GM19099 (cell line): Measurements from ENCODE around the gene ZNF716.

Experiments
- POLR2A ChIP-seq: IDR thresholded peaks from 3 replicates; pipeline ENCODE4 v1.6.1; 2011; ENCODE audit warnings: low read depth; ENCODE audit not compliant: insufficient read length; ENCODE audit errors: extremely low read depth

Gene ZNF716

GRCh38 chr7:57449904-57450303 is at the start of gene ZNF716:
TSS of gene ZNF716 (plus strand) at chr7:57450177. CDS start at chr7:57450289, 112 bp downstream.
- no peak for TF ChIP-seq POLR2A

DNA sequence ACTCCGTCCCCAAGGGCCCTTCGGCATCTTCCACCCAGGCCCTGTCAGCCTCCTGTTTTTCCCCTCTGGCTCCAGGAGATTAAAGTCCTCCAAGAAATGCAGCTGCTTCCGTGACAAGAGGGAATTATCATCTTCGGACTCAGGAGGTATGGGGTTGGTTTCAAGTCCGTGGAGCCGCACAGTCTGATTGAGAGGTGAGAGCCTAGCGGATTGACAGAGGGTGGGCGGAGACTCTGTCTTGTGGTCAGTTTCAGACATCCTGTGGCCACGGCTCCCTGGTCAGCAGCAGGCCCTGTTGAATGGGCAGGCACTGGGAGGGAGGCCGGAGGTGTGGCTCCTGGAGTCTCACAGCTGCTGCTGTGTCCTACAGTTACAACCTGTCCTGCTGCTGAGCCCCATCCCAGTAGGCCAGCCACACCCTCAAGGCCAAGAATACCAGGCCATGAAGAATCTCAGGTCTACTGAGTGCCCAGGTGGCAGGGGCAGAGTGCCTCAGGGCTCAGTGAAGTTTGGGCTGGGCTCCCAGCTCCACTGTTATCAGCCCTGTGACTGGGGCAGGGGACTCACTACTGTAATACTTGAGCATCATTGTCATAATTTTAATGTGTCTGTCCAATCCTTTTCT is 49.3 kb upstream of the ZNF716 start:
- no peak for TF ChIP-seq POLR2A

- no peak for TF ChIP-seq POLR2A
Observed at GRCh38 chr7:57403601-57404342, 46.2 kb upstream of the ZNF716 start.

GRCh38 chr7:57404343-57404966 is 45.5 kb upstream of the ZNF716 start:
- TF ChIP-seq POLR2A: no peak

DNA sequence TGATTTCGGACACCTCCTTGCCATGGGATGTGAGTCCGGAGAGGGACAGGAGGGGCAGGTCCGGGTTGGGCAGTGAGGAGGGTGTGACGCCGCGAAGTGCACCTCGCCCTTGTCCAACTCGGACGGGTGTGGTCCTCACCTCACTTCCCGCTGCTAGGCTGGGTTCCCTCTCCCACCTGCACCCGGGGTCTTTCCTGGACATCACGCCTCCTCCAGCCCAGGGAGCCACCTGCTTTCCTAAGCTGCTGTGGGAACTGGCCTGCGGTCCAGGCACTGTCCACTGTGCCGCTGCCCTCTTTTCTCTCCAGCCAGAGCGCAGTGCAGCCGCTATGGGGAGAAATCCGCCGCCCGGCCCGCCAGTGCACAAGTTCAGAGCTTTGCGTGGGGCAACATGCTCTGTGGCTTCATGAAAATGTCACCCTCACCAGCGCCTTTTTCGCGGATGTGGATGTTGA is 45.0 kb upstream of the ZNF716 start:
- TF ChIP-seq POLR2A: no peak

DNA sequence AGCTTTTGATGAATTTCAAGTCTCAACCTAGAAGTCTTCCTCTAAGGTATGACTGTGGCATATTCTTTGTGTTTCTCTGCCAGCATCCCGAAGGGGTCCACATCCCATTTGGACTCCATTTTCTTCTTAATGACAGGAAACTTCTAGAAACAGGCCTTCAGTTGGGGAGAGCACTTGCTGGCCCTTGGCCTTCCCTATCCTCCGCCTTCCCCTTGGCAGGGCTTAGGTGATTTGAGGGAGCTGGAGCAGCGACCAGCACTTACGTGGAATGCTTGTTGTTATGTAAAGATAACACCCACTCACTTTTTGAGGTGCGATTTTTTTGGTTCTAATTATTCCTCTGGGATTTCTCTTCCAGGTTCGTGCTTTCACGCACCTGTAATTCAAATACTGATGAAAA is 42.9 kb upstream of the ZNF716 start:
- TF ChIP-seq POLR2A: no peak

DNA sequence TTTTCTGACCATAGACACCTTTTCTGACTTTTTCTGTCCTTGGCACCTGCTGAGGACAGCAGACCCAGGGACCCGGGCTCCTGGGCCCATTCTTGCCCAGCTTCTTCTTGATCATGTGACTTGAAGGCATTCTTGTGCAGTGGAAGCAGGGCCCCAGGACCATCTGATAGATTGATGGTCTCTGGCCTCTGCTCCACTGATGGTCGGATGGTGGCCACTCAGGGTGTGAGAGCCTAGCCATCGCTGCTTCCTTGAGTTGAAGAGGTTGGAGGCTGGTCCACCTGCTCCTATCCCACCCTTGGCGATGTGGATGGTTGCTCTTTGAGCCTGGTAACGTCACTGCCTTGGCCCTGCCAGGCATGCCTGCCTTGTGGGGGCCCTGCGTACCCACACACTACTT is 37.8 kb upstream of the ZNF716 start:
- TF ChIP-seq POLR2A: no peak

GRCh38 chr7:57412618-57413017 is 37.4 kb upstream of the ZNF716 start:
- TF ChIP-seq POLR2A: no peak

DNA sequence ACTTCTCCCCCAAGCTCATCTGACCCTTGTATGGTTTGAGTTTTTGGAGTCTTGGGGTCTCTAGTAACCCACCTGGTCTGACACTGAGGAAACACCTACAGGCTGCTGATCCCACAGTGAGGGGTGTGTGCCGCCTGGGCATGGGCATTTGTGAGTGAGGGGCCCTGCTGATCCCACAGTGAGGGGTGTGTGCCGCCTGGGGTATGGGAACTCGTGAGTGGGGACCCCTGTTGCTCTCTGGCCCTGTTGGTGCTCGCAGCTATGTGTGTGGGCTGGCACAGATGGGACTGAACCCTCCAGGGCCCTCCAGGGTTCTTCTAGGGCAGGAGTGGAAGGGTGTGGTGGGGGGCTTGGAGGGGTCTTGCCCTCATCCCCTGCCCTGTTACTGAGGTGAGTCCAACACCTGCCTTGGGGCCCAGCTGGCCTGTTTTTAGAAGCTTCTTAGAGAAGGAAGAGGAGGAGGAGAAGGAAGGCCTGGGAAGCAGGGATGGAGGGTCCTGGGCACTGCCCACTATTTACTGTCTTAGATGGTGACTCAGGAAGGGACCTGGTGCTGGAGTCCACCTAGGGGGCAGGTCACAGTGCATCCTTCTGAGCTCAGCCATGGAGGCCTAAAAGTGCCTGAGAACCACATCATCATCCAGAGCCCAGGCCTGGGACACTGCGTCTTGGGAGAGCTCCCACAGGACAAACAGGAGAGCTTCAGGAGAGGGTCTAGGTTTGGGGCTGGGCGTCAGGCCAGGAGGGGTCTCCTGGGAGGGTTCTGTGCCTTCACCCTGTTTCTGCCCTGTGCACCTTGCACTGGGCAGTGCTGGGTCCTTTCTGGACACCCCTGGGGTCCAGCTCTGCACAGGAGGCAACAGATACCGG is 36.2 kb upstream of the ZNF716 start:
- TF ChIP-seq POLR2A: no peak

DNA sequence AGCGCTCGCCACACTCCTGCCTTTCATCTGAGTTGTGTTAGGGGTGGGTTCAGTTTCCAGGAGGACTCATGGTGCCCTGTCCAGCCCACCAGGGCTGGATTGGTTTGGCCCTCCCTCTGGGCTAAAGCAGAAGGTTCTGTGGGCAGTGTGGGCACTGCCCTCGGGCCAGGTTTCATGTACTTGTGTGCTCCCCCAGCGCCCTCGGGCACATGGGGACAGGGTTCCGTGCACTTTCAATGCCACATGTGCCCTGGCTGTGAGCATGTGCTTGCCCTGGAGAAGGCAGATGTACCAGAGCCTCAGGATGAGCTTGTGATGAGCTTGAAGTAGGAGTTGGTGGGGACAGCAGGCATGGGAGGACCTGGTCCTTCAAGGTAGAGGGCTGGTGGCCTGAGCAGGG is 35.6 kb upstream of the ZNF716 start:
- TF ChIP-seq POLR2A: no peak

GRCh38 chr7:57414852-57415251 is 35.1 kb upstream of the ZNF716 start:
- TF ChIP-seq POLR2A: no peak

GRCh38 chr7:57415326-57415725 is 34.7 kb upstream of the ZNF716 start:
- no peak for TF ChIP-seq POLR2A

DNA sequence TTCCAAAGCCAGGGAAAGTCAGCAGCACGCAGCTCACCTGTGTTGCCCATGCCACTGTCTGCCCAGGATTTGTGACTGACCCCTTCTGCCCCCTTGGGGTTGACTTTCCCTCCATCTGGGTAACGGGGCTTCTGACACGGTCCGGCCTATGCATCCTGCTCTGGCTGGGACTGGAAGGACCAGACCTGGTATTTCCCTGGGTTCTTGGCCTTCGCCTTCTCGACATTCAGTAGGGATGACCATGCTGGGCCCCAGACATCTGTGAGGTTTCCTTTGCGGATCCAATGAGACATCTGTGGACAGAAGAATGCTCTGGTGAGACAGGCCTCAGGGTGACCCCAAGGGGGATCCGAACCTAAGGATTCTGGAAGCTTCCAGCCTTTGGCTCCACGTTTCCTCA is 34.2 kb upstream of the ZNF716 start:
- TF ChIP-seq POLR2A: no peak

- no peak for TF ChIP-seq POLR2A
Observed at GRCh38 chr7:57416601-57417358, 33.2 kb upstream of the ZNF716 start.

DNA sequence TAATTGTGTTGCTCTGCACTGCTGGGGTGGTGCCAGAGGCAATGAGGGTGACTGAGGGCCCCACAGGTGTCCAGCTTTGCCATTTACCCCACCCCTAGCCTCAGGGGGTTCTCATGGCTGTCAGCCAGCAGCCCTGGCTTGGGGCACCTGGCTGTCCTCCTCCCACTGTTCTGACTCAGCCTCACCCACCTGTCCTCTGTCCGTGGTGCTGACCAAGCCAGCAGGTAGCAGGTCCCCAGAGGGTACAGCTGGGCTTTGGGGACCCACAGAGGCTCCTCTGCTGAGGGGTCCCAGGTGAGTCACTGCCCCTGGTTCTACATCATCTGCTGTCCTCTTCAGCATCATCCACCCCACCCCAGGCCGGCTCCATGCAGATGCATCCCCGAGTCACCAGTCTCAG is 32.2 kb upstream of the ZNF716 start:
- no peak for TF ChIP-seq POLR2A

- TF ChIP-seq POLR2A: no peak
Observed at GRCh38 chr7:57423768-57424167, 26.2 kb upstream of the ZNF716 start.
